Colonic mucosa (tissue), 4 donors: Measurements from ENCODE around the gene RDH8. TPM values are rescaled to one million over a fixed set of nuclear protein-coding genes. Genes with fewer than 3 reads are reported as not detected.
A peak's percentile ranks its signal among the peaks of the same experiment; 100 is the strongest.

ENCODE experiments used
- DNase-seq: peaks from one replicate; pipeline ENCODE4 v3.0.0-alpha.2; 2020
- H3K27ac ChIP-seq: fragments of 200-600 bp; one replicate; pipeline ENCODE4 v1.8.0; 2021
- H3K27me3 ChIP-seq: fragments of 200-600 bp; one replicate; pipeline ENCODE4 v1.8.0; 2021
- H3K36me3 ChIP-seq: fragments of 200-600 bp; one replicate; pipeline ENCODE4 v1.8.0; 2021
- H3K4me1 ChIP-seq: fragments of 200-600 bp; one replicate; pipeline ENCODE4 v1.8.0; 2021; ENCODE audit warnings: mild to moderate bottlenecking
- H3K4me3 ChIP-seq: fragments of 200-600 bp; one replicate; pipeline ENCODE4 v1.8.0; 2021
- H3K9ac ChIP-seq, 2 donors: one replicate each; pipeline ENCODE4 v1.7.0; 2013; ENCODE audit warnings: control low read depth in 2 of 2, low read depth in 2 of 2, low read length in 2 of 2
- H3K9me3 ChIP-seq: fragments of 200-600 bp; one replicate; pipeline ENCODE4 v1.8.0; 2021
- CTCF ChIP-seq: fragments of 200-600 bp; IDR thresholded peaks from one replicate; pipeline ENCODE4 v1.8.0; 2022; ENCODE audit warnings: antibody characterized with exemption, mild to moderate bottlenecking
- intact Hi-C: fragments of 100-400 bp; cut with DNase I; formaldehyde crosslinking; loops from one replicate; pipeline ENCODE4 v1.14.1; 2022
- total RNA-seq, 2 donors: library from RNA; stranded (reverse); fragmentation: NEBNext Ultra II Directional in 1 of 2; extraction: Animal tissue kit (Norgen Biotek cat#: 25700) in 1 of 2; gene quantifications; one replicate each; pipeline ENCODE4 v1.2.1, GENCODE V29; 2021
- donor health status: healthy.
- donor health status: DM: no; HTN: no; CAD: no.
- donor health status: DM: no; HTN: no; CAD: no.

The RDH8 gene
- total RNA-seq, 2 donors from 2014 or later: 0.24 TPM; not detected in 1

- no peaks in the 10 kb centered on the region for H3K9me3 ChIP-seq
- no peaks in the 10 kb centered on the region for H3K36me3 ChIP-seq
- no peak overlapping the region for H3K9ac ChIP-seq
- no peaks in the 10 kb centered on the region for H3K4me1 ChIP-seq
- no peaks in the 10 kb centered on the region for H3K27me3 ChIP-seq
- no peak for DNase-seq
- no peak overlapping the region for H3K27ac ChIP-seq
- intact Hi-C loops: no loop called here
- H3K4me3 ChIP-seq: no peak overlapping the region
- TF ChIP-seq CTCF: no peak
Observed at GRCh38 chr19:9996541-9996940, 16.7 kb upstream of the RDH8 start.

GRCh38 chr19:10000171-10000826, 13.0 kb upstream of the RDH8 start:
- no peak overlapping the region for H3K27ac ChIP-seq
- H3K27me3 ChIP-seq: no peaks in the 10 kb centered on the region
- H3K36me3 ChIP-seq: no peaks in the 10 kb centered on the region
- TF ChIP-seq CTCF: peak; percentile 69
- no peaks in the 10 kb centered on the region for H3K9me3 ChIP-seq
- H3K9ac ChIP-seq: no peak overlapping the region
- no peaks in the 10 kb centered on the region for H3K4me1 ChIP-seq
- peak; percentile 72 for DNase-seq
- intact Hi-C loops: no loop called here
- no peak overlapping the region for H3K4me3 ChIP-seq

- Histone ChIP-seq H3K27me3 (no peaks in the 10 kb centered on the region), H3K4me1 (no peaks in the 10 kb centered on the region), H3K36me3 (no peaks in the 10 kb centered on the region), H3K27ac (no peak overlapping the region), H3K9me3 (no peaks in the 10 kb centered on the region), H3K4me3 (no peak overlapping the region), H3K9ac (no peak overlapping the region)
- peak; percentile 37 for TF ChIP-seq CTCF
- DNase-seq: peak; percentile 74
- intact Hi-C loops: no loop called here
Observed at GRCh38 chr19:10001899-10002298, 11.4 kb upstream of the RDH8 start.

- no peak overlapping the region for H3K4me3 ChIP-seq
- no peaks in the 10 kb centered on the region for H3K9me3 ChIP-seq
- no peak for DNase-seq
- H3K36me3 ChIP-seq: no peaks in the 10 kb centered on the region
- TF ChIP-seq CTCF: no peak
- peaks cover 3% of the 10 kb centered on the region for H3K27me3 ChIP-seq
- H3K4me1 ChIP-seq: no peaks in the 10 kb centered on the region
- H3K27ac ChIP-seq: no peak overlapping the region
- no peak overlapping the region for H3K9ac ChIP-seq
- intact Hi-C loops: no loop called here
Observed at GRCh38 chr19:10003271-10003670, 10.0 kb upstream of the RDH8 start.

GRCh38 chr19:10004617-10005016, 8.7 kb upstream of the RDH8 start:
- H3K9me3 ChIP-seq: no peaks in the 10 kb centered on the region
- no peak overlapping the region for H3K9ac ChIP-seq
- peaks cover under 1% of the 10 kb centered on the region for H3K4me1 ChIP-seq
- intact Hi-C loops: no loop called here
- H3K4me3 ChIP-seq: no peak overlapping the region
- H3K27me3 ChIP-seq: peaks cover 10% of the 10 kb centered on the region
- no peaks in the 10 kb centered on the region for H3K36me3 ChIP-seq
- no peak for DNase-seq
- no peak for TF ChIP-seq CTCF
- H3K27ac ChIP-seq: no peak overlapping the region
